Diencephalon (tissue), 1 donor: ENCODE data around the gene SMIM30. TPM values are rescaled to one million over a fixed set of nuclear protein-coding genes. Genes with fewer than 3 reads are reported as not detected.

Experiments
- total RNA-seq: library from RNA; depleted of rRNA; stranded (reverse); fragments of >200 nt; gene quantifications from one replicate; pipeline ENCODE4 v1.2.3, GENCODE V29; 2014

SMIM30 gene
- total RNA-seq, result 56.1 TPM

GRCh38 chr7:113118074-113118959, at the start of gene SMIM30:
Gene SMIM30 (minus strand): TSS chr7:113118554. CDS start chr7:113117578, 976 bp downstream.

GRCh38 chr7:113086431-113086888, 31.9 kb downstream of the SMIM30 start, which contains the start of gene GPR85:
Gene GPR85 (minus strand): TSS chr7:113086827. CDS start chr7:113084721, 2,106 bp downstream.

Other genes starting within 250 kb of the SMIM30 start
- gene GPR85, start 31.7 kb downstream of the SMIM30 start, total RNA-seq, result 106 TPM